Esophagus muscularis mucosa (tissue), 4 donors: Measurements from ENCODE around the gene WNT8B.

Experiments
- CTCF ChIP-seq, 3 experiments: fragments of 200-600 bp in 2 of 3; fragments of 450-650 bp in 1 of 3; sonication (generic) in 2 of 3; IDR thresholded peaks; one replicate each; pipeline ENCODE4 v1.5.1; 2017 to 2019; ENCODE audit warnings: antibody characterized with exemption in 3 of 3, mild to moderate bottlenecking in 2 of 3, moderate library complexity in 1 of 3
- EP300 ChIP-seq: sonication (generic); formaldehyde crosslinking; IDR thresholded peaks from one replicate; pipeline ENCODE4 v1.6.1; 2017; ENCODE audit warnings: antibody characterized with exemption
- POLR2A ChIP-seq: fragments of 450-650 bp; IDR thresholded peaks from one replicate; pipeline ENCODE4 v1.6.1; 2017; ENCODE audit warnings: antibody characterized with exemption, moderate library complexity, mild to moderate bottlenecking, low read depth
- POLR2AphosphoS5 ChIP-seq, 2 donors: sonication (generic); formaldehyde crosslinking; IDR thresholded peaks; one replicate each; pipeline ENCODE4 v1.6.1; 2017; ENCODE audit warnings: antibody characterized with exemption in 2 of 2

GRCh38 chr10:100469756-100470155 is 6.9 kb downstream of the WNT8B start:
- TF ChIP-seq POLR2AphosphoS5 (IDR thresholded peaks at IDR 0.05) (no peak), CTCF (IDR thresholded peaks at IDR 0.05) (no peak), POLR2A (no peak), EP300 (no peak)
